ENCODE measurements around the gene EEF2. TPM values are rescaled to one million over a fixed set of nuclear protein-coding genes. Genes with fewer than 3 reads are reported as not detected.

The EEF2 gene
- polyA plus RNA-seq, 3 donors = 264 to 836 (median 323) TPM

- intact Hi-C loops (cut with micrococcal nuclease) = loop anchor here in 1 of 2 donors (5.0 kb wide), 1 partner anchor 54 kb away; no protein-coding TSS in a partner anchor
These were observed 48.0 kb upstream of the EEF2 start for GRCh38 chr19:4033028-4033956.

More at GRCh38 chr19:4033028-4033956, 48.0 kb upstream of the EEF2 start:
- no peak overlapping the region for H3K27ac ChIP-seq (ENCODE audit: low read depth in 1 of 2, low read length in 2 of 2)
- no peak overlapping the region for H2AFZ ChIP-seq (ENCODE audit: insufficient read depth, low read depth, low read length, poor library complexity, severe bottlenecking)
- peaks cover 15 to 50% of the 10 kb centered on the region in 2 donors for H3K36me3 Mint-ChIP-seq
- H4K20me1 ChIP-seq (ENCODE audit: insufficient read depth, low read length) = peaks cover 60% of the 10 kb centered on the region
- H3K27ac Mint-ChIP-seq = peak overlapping the region in 2 of 7 donors; percentile 24 to 30
- H3K4me3 Mint-ChIP-seq = no peak overlapping the region
- H3K27me3 ChIP-seq (ENCODE audit: control insufficient read depth in 2 of 2, insufficient read depth in 2 of 2, low read length in 2 of 2) = no peaks in the 10 kb centered on the region
- no peak for TF ChIP-seq CTCF (IDR thresholded peaks at IDR 0.05)
- no peak overlapping the region for H3K9ac ChIP-seq (ENCODE audit: insufficient read depth, low read length, poor library complexity, severe bottlenecking)
- H3K79me2 ChIP-seq (ENCODE audit: insufficient read depth, low read length) = peaks cover 4% of the 10 kb centered on the region
- peaks cover 61 to 86% of the 10 kb centered on the region in 2 donors for H3K36me3 ChIP-seq (replicated peaks in 1 of 2; ENCODE audit: control insufficient read depth in 1 of 2, insufficient read depth in 2 of 2, low read length in 2 of 2)
- no peaks in the 10 kb centered on the region for H3K9me3 ChIP-seq (replicated peaks in 1 of 2; ENCODE audit: control insufficient read depth in 1 of 2, insufficient read depth in 1 of 2, low read length in 2 of 2)
- H3K4me3 ChIP-seq (replicated peaks in 1 of 3; ENCODE audit: low read depth in 2 of 3, low read length in 3 of 3) = no peak overlapping the region
- H3K4me1 ChIP-seq (ENCODE audit: control insufficient read depth in 1 of 2, insufficient read depth in 2 of 2, low read length in 2 of 2) = peaks cover 9 to 11% of the 10 kb centered on the region in 2 donors
- H3K27me3 Mint-ChIP-seq (ENCODE audit: low read depth in 3 of 3) = peaks cover 0 to 2% (median 0%) of the 10 kb centered on the region in 3 donors
- no peak overlapping the region for H3K4me2 ChIP-seq (replicated peaks; ENCODE audit: extremely low read depth, low read length, poor library complexity, severe bottlenecking)
- H3K9me3 Mint-ChIP-seq = no peaks in the 10 kb centered on the region
- WGBS (ENCODE audit: insufficient coverage) = 94% methylated on average over 55 of the region's 63 CpGs
- DNase-seq = no peak
- H3K4me1 Mint-ChIP-seq = peaks cover 5% of the 10 kb centered on the region

All from CD14-positive monocyte (primary cell).